Smooth muscle cell (in vitro differentiated cells): Measurements from ENCODE around the gene OS9. TPM values are rescaled to one million over a fixed set of nuclear protein-coding genes. Genes with fewer than 3 reads are reported as not detected.

ENCODE experiments used
- DNase-seq: peaks from one replicate; lab custom pipeline; 2025; ENCODE audit not compliant: unreplicated experiment; lab: John Stamatoyannopoulos, UW
- H2AFZ ChIP-seq: fragments of 200-600 bp; sonication (generic); 2 replicates; pipeline ENCODE4 v1.6.0; 2016; ENCODE audit warnings: antibody characterized with exemption, low read depth, mild to moderate bottlenecking
- H3F3A ChIP-seq: fragments of 200-600 bp; sonication (generic); 2 replicates; pipeline ENCODE4 v1.6.0; 2017; ENCODE audit warnings: antibody characterized with exemption, low read depth
- H3K27ac ChIP-seq: fragments of 200-600 bp; sonication (generic); 2 replicates; pipeline ENCODE4 v1.5.1; 2016; ENCODE audit warnings: low read depth, mild to moderate bottlenecking
- H3K27me3 ChIP-seq: fragments of 200-600 bp; sonication (generic); 2 replicates; pipeline ENCODE4 v1.6.1; 2016; ENCODE audit warnings: low read depth, mild to moderate bottlenecking
- H3K36me3 ChIP-seq: fragments of 200-600 bp; sonication (generic); 2 replicates; pipeline ENCODE4 v1.5.1; 2016; ENCODE audit warnings: low read depth
- H3K4me1 ChIP-seq: fragments of 200-600 bp; sonication (generic); 2 replicates; pipeline ENCODE4 v1.5.1; 2016; ENCODE audit warnings: low read depth
- H3K4me2 ChIP-seq: fragments of 200-600 bp; sonication (generic); 2 replicates; pipeline ENCODE4 v1.6.0; 2016; ENCODE audit warnings: mild to moderate bottlenecking
- H3K4me3 ChIP-seq: fragments of 200-600 bp; sonication (generic); 2 replicates; pipeline ENCODE4 v1.5.1; 2016; ENCODE audit warnings: mild to moderate bottlenecking
- H3K79me2 ChIP-seq: fragments of 200-600 bp; sonication (generic); 2 replicates; pipeline ENCODE4 v1.6.0; 2016; ENCODE audit warnings: low read depth, mild to moderate bottlenecking
- H3K9ac ChIP-seq: fragments of 200-600 bp; sonication (generic); 2 replicates; pipeline ENCODE4 v1.6.0; 2016; ENCODE audit warnings: low read depth
- H3K9me3 ChIP-seq: fragments of 200-600 bp; sonication (generic); replicated peaks from 2 replicates; pipeline ENCODE4 v1.5.1; 2016; ENCODE audit warnings: low read depth
- H4K20me1 ChIP-seq: fragments of 200-600 bp; sonication (generic); 2 replicates; pipeline ENCODE4 v1.6.0; 2016; ENCODE audit warnings: low read depth
- WGBS: methylation state at CpG from one replicate; pipeline ENCODE4 v1.1.7; 2016; ENCODE audit warnings: low lambda C conversion rate; 5-methylcytosine and 5-hydroxymethylcytosine counted together
- polyA plus RNA-seq: library from polyadenylated mRNA; unstranded; fragments of >200 nt; fragmentation: Nextera tagmentation; extraction: Ambion mirVana; gene quantifications from 2 replicates; pipeline ENCODE4 v1.2.1, GENCODE V29; 2016
- total RNA-seq: library from RNA; depleted of rRNA; stranded (reverse); fragments of >200 nt; gene quantifications from 2 replicates; pipeline ENCODE4 v1.2.3, GENCODE V29; 2014
- TF ChIP-seq, protein P1 (sequence below): fragments of 200-600 bp; sonication (generic); IDR thresholded peaks from 2 replicates; pipeline ENCODE4 v1.5.1; 2017; ENCODE audit warnings: borderline replicate concordance, mild to moderate bottlenecking, antibody characterized with exemption; ENCODE audit not compliant: insufficient read depth, poor library complexity, severe bottlenecking

The OS9 gene
- total and polyA plus RNA-seq, 2 experiments from 2014 or later, result 179 to 236 TPM

- Histone ChIP-seq H3K4me2 (peak overlapping the region; percentile 93), H3K27me3 (peaks cover 75% of the 10 kb centered on the region), H4K20me1 (no peaks in the 10 kb centered on the region), H3K4me3 (peak overlapping the region; percentile 56), H3K9ac (no peak overlapping the region), H3K79me2 (no peaks in the 10 kb centered on the region), H3K9me3 (no peaks in the 10 kb centered on the region), H3K4me1 (peaks cover 3% of the 10 kb centered on the region), H3F3A (no peaks in the 10 kb centered on the region), H3K27ac (no peak overlapping the region), H2AFZ (no peak overlapping the region), H3K36me3 (no peaks in the 10 kb centered on the region)
- WGBS, result 17% methylated on average over 75 of the region's 76 CpGs
- TF ChIP-seq, protein P1, sequence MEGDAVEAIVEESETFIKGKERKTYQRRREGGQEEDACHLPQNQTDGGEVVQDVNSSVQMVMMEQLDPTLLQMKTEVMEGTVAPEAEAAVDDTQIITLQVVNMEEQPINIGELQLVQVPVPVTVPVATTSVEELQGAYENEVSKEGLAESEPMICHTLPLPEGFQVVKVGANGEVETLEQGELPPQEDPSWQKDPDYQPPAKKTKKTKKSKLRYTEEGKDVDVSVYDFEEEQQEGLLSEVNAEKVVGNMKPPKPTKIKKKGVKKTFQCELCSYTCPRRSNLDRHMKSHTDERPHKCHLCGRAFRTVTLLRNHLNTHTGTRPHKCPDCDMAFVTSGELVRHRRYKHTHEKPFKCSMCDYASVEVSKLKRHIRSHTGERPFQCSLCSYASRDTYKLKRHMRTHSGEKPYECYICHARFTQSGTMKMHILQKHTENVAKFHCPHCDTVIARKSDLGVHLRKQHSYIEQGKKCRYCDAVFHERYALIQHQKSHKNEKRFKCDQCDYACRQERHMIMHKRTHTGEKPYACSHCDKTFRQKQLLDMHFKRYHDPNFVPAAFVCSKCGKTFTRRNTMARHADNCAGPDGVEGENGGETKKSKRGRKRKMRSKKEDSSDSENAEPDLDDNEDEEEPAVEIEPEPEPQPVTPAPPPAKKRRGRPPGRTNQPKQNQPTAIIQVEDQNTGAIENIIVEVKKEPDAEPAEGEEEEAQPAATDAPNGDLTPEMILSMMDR, result peak; percentile 17
- DNase-seq, result peak; percentile 15
Observed at GRCh38 chr12:57726884-57727757, 33.2 kb downstream of the OS9 start.

GRCh38 chr12:57727758-57728395 lies 33.9 kb downstream of the OS9 start:
- peaks cover 3% of the 10 kb centered on the region for H3K4me1 ChIP-seq
- H3K4me2 ChIP-seq, result no peak overlapping the region
- TF ChIP-seq, protein P1, result no peak
- 47% methylated on average over 21 of the region's 21 CpGs for WGBS
- H3K9ac ChIP-seq, result no peak overlapping the region
- H3K4me3 ChIP-seq, result no peak overlapping the region
- no peaks in the 10 kb centered on the region for H3F3A ChIP-seq
- no peaks in the 10 kb centered on the region for H3K36me3 ChIP-seq
- H3K9me3 ChIP-seq, result no peaks in the 10 kb centered on the region
- H3K79me2 ChIP-seq, result no peaks in the 10 kb centered on the region
- no peak overlapping the region for H2AFZ ChIP-seq
- H3K27ac ChIP-seq, result no peak overlapping the region
- DNase-seq, result no peak
- no peaks in the 10 kb centered on the region for H4K20me1 ChIP-seq
- H3K27me3 ChIP-seq, result peaks cover 83% of the 10 kb centered on the region

DNA sequence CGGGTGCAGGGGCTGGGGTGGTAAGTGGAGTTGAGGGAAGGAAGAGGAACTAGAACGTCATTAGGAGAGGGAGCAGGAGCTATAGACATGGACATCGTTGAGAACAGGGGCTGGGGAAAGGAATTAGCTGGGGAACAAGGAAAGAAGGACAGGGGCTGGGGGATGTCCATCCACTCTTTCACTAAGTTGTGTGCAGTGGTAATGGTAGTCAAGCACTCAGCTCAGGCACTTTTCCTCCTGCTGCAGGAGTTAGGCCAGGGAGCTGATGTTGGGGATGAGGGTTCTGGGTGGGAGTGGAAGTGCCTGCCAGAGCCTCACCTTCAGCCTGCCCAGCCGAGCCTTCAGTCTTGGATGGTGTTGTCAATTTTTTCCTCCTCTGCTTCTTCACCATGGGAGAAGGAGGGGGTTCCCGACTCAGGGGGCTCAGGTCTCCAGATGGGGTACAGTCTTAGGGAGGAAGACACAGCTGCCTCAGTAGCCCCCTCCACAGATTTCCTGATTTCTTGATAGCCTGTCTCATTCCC lies 35.5 kb downstream of the OS9 start:
- H3K4me2 ChIP-seq, result no peak overlapping the region
- no peaks in the 10 kb centered on the region for H3K9me3 ChIP-seq
- H3K9ac ChIP-seq, result no peak overlapping the region
- H4K20me1 ChIP-seq, result no peaks in the 10 kb centered on the region
- H3K79me2 ChIP-seq, result no peaks in the 10 kb centered on the region
- no peaks in the 10 kb centered on the region for H3F3A ChIP-seq
- no peak overlapping the region for H3K4me3 ChIP-seq
- DNase-seq, result no peak
- no peak overlapping the region for H2AFZ ChIP-seq
- H3K4me1 ChIP-seq, result peaks cover 3% of the 10 kb centered on the region
- peaks cover 96% of the 10 kb centered on the region for H3K27me3 ChIP-seq
- 76% methylated on average over 5 of the region's 5 CpGs for WGBS
- H3K27ac ChIP-seq, result no peak overlapping the region
- TF ChIP-seq, protein P1, result no peak
- H3K36me3 ChIP-seq, result no peaks in the 10 kb centered on the region
